HG03280 (cell line): Measurements from ENCODE around the gene ABHD16A.
A peak's percentile ranks its signal among the peaks of the same experiment; 100 is the strongest.

Experiments
- ATAC-seq: cut with Tn5 transposase; IDR thresholded peaks from one replicate; pipeline ENCODE4 v1.9.1; 2021; ENCODE audit warnings: mild to moderate bottlenecking, moderate library complexity; ENCODE audit not compliant: unreplicated experiment

Gene ABHD16A

GRCh38 chr6:31690231-31691077 is 12.7 kb downstream of the ABHD16A start:
- ATAC-seq: no peak

- ATAC-seq: no peak
Measured at GRCh38 chr6:31689249-31690110, 13.6 kb downstream of the ABHD16A start.

GRCh38 chr6:31687860-31688693 is 15.0 kb downstream of the ABHD16A start:
- no peak for ATAC-seq

- ATAC-seq: no peak
Measured at GRCh38 chr6:31687321-31687720, 15.8 kb downstream of the ABHD16A start.

GRCh38 chr6:31686483-31686882 is 16.6 kb downstream of the ABHD16A start:
- ATAC-seq: no peak

GRCh38 chr6:31683591-31683990 is 19.5 kb downstream of the ABHD16A start:
- ATAC-seq: no peak

GRCh38 chr6:31681135-31681671 is 21.9 kb downstream of the ABHD16A start:
- no peak for ATAC-seq

GRCh38 chr6:31680226-31681134 is 22.6 kb downstream of the ABHD16A start, which contains the start of gene LY6G5C:
Gene LY6G5C (minus strand): TSS chr6:31681067. CDS start chr6:31680373, 694 bp downstream.
- no peak for ATAC-seq

- no peak for ATAC-seq
Measured at GRCh38 chr6:31677955-31678354, 25.2 kb downstream of the ABHD16A start.

- no peak for ATAC-seq
Measured at GRCh38 chr6:31676904-31677303, 26.2 kb downstream of the ABHD16A start.

- no peak for ATAC-seq
Measured at GRCh38 chr6:31676322-31676903, 26.7 kb downstream of the ABHD16A start.

- no peak for ATAC-seq
Measured at GRCh38 chr6:31669676-31670075, 33.4 kb downstream of the ABHD16A start, which contains the start of gene LY6G5B. Gene LY6G5B (plus strand): TSS chr6:31669976. CDS start chr6:31670951, 975 bp downstream.

GRCh38 chr6:31666337-31666965 is 36.7 kb downstream of the ABHD16A start:
- no peak for ATAC-seq

- peak; percentile 84 for ATAC-seq
Measured at GRCh38 chr6:31665501-31666336, 37.4 kb downstream of the ABHD16A start, which contains the start of gene CSNK2B. Gene CSNK2B (plus strand): TSS chr6:31666080. CDS start chr6:31666832, 752 bp downstream.

GRCh38 chr6:31664790-31665500 is 38.2 kb downstream of the ABHD16A start, which contains the start of gene GPANK1:
Gene GPANK1 (minus strand): TSS chr6:31664997. CDS start chr6:31664478, 519 bp downstream.
- ATAC-seq: peak; percentile 36

GRCh38 chr6:31663961-31664789 is 38.9 kb downstream of the ABHD16A start:
- ATAC-seq: no peak
